Hippocampal formation (tissue), 2 donors: ENCODE data around the gene KRT1.
"Not testable (repeated sequence)": the region's sequence is repeated elsewhere in the genome, so short reads cannot be mapped to it uniquely, and the experiment has no call there.

ENCODE experiments used
- DNase-seq, 2 donors: peaks; one replicate each; lab custom pipeline; 2025; lab: John Stamatoyannopoulos, UW

Gene KRT1

DNA sequence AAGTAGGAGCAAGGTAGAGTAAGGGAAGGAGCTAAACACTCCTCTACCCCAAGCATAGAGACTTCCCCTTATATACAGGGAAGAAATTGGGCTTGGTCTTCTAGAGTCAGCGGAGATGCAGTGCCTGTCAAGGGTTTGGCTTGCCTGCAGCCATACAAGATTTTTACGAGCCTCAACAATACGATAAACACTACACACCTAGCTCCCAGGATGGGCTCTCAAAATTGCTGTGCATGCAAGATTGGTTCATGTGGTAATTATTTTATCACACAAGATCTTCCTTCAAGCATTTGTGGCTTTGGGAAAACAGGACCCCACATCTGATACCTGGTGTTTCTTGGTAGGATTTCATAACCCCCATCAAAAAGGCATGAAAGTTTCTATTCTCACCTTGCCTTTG is at the start of gene KRT1:
TSS of gene KRT1 (minus strand) at position 45 of the 400 bp plus-strand sequence. CDS start 59 bp downstream, outside the sequence.
- DNase-seq, result no peak

DNA sequence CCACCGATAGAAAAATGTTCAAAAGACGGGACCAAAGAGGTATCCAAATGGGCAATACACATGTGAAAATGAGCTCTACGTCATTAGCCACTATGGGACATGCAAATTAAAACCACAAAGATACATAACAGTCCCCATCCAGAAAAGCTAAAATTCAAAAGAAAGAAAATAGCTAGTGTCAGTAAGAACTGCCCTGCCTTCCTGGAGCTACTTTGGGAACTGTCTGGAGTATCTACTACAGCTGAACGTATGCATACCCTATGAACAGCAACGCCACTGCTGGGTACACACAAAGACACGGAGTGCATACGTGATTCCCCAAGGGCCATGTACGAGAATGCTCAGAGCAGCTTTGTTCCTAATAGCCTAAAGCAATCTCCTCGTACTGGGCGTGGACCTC is 48.9 kb upstream of the KRT1 start:
- no peak for DNase-seq

DNA sequence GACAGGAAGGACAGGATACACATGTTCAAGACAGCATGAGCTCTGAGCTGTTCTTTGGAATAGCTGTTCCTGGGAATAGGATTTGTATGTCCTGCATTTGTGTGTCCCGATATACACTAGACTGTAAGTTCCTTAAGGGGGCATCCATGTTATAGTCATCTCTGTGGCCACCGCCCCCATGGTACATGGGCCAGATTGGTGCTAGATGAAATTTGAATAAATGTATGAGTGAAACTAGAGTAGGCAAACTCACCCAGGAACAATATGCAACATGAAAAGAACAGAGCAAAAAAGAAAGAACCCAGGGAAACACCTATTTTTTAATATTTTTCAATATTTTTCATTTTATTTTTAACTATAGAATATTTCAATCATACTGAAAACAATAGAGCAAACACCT is 48.2 kb upstream of the KRT1 start:
- no peak for DNase-seq

DNA sequence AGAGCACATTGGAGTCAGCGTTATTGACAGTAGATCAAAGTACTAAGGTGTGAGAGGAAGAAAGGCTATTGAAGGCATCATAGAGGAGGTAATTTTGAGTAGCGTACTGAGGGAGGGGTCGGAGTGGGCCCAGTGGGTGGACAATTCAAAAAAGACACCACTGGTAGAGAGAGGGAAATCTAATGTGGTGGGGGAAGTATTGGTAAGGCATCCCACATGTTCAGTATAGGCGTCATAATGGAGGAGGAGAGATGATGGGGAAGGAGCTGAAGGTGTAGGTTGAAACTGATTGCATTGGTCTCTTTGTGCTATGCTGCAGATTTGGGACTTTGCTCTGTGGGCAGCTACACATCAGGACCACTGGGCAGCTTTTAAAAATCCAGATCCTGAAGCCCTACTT is 46.8 kb upstream of the KRT1 start:
- DNase-seq, result no peak

DNA sequence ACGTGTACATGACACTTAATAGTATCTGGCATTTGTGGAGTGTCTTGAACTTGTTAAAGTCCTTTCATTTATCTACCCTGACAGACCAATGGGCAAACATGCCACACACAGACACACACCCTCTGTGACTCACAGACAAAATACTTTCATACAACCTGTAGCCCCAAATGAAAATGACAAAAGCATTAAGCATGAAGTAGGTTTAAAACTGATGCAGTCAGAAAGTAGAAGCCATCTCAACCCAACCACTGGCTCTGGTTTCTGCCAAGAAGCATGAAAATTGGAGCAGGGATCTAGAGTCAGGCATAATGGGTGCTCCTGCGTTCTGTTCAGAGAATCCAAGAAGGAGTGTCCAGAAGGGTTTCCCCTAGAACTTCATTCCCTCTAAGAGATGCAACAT is 46.2 kb upstream of the KRT1 start:
- no peak for DNase-seq

DNA sequence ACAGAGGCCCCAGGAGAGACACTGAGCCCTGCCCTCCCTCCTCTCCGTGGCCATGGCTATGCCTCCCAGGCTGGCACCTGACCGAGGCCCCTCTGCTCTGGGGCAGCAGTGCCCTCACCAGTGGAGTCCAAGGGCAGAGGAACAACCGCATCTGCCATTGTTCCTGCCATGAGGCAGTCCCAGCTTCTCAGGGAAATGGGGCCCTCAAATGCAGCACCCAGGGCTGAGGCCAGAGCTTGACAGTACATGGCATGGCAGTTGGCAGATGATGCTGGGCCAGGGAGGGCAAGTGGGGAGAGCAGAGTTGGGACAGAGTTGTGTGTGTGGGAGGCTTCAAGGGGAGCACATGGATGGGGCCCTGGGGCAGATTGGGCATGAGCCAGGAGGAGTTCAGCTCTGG is 44.2 kb upstream of the KRT1 start:
- DNase-seq, result no peak

DNA sequence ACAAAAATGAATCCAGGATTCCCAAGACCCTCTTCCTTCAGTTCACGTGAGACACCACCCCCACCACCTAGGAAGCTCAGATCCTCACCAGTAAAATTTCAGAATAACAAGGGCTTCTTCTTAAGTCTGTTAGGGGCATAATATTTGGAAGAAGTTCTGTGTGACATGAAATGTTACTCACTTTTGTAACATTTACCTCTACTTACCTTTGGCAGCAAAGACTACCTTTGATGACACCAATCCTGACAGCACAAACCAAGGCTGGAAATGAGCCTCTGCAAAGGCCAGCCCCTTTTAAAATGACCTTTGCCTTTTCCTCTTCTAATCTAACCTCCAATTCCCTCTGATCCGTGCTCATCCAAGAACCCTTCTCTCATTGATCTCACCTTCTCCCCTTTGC is 42.5 kb upstream of the KRT1 start:
- DNase-seq, result no peak

DNA sequence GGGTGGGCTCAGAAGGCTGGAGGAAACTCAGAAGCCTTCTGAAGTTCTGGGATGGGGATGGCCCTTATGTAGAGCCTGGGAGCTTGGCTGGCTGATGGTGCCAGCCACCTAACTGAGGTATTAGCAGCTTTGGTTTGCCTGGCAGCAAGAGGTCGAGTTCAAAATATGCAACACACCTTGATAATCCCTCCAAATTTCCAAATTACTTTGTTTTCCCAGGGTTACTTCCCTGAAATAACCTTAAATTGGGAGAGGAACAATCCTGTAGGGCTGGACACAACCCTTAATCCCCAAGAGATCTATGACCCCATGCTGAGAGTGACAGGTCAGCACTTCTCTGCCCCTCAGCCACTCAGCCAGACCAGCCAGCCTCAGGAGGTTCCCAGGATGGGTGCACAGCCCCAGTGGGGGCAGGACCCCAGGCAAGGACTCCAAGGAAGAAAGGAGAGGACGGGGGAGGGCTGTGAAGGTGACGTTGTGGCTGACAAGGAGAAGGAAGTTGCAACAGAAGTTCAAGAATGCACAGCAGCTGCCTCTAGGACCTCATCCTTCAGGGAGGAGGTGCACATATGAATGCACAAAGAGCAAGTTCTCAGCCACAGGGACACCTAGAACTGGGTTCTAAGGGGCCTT is 41.7 kb upstream of the KRT1 start:
- DNase-seq, result no peak

DNA sequence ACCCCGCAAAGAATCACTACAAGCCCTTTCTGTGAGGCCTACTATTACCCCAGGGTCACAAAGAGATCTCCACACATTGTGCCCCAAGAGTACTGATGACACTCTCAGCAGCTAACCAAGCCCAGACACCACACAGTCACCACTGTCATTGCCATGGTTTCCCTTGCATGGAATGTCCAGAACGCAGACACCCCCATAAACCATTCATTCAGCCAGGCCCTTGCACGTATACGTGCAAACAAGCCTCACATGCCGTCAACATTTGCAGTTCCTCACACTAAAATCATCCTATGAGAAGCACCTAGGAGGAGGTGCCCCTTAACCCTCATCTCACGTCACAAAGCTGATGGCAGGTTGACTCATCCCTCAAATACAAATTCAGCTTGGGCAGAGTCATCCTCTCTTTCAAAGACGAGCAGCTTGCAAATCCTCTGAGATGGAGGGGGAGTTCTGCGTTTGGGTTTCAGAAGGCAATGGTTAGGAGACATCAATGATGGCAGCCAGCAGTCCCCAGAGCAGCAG is 40.2 kb upstream of the KRT1 start:
- no peak for DNase-seq

DNA sequence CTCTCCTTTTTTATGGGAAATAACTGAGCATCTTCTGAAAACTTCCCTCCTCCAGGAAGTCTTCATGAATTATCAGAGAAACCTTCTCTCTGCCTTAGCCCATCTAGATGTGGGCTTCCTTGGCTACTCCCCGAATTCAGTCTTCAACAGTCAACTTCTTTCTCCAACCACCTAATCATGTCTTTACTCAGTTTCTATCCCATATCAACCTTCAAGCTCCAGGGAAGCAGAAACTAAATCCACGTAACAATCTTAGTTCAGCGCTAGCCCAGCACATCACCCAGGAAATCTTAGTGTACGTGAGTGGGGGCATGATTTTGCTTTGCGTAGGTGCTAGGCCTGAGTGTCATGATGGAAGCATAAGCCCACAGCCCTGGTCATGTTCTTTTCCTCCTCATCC is 35.9 kb upstream of the KRT1 start:
- no peak for DNase-seq

DNA sequence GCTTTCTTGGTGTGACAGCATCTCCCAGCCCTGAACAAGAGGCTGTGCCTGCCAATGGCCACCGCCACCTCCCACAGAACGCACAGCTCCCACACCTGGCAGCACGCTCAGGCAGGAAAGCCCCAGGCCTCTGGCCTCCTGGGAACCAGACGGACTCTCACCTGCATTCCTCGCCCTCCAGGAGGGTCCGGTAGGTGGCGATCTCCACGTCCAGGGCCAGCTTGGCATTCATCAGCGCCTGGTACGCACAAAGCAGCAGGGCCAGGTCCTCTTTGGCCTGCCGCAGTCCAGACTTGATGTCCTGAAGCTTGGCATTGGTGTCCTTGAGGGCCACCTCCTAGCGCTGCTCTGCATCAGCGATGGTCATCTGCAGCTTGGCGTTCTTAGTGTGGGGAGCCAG is 35.2 kb upstream of the KRT1 start:
- no peak for DNase-seq

DNA sequence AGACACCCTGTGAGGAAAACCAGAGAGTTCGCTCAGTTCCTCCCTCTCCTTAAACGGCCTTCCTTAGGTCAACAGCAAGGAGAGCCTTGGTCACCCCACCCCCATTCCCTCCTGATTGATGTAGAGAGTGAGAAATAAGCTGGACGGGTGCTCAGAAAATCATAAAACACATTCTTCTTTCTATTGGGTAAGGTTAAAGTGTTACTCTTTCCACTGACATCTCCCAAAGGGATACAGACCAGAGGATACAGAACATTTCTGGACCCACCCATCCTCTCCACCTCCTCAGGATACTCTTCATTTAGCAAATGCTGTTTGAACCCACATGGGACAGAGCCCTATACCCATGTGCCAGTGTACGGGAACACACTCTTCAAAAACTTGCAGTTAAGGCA is 34.7 kb upstream of the KRT1 start:
- no peak for DNase-seq

DNA sequence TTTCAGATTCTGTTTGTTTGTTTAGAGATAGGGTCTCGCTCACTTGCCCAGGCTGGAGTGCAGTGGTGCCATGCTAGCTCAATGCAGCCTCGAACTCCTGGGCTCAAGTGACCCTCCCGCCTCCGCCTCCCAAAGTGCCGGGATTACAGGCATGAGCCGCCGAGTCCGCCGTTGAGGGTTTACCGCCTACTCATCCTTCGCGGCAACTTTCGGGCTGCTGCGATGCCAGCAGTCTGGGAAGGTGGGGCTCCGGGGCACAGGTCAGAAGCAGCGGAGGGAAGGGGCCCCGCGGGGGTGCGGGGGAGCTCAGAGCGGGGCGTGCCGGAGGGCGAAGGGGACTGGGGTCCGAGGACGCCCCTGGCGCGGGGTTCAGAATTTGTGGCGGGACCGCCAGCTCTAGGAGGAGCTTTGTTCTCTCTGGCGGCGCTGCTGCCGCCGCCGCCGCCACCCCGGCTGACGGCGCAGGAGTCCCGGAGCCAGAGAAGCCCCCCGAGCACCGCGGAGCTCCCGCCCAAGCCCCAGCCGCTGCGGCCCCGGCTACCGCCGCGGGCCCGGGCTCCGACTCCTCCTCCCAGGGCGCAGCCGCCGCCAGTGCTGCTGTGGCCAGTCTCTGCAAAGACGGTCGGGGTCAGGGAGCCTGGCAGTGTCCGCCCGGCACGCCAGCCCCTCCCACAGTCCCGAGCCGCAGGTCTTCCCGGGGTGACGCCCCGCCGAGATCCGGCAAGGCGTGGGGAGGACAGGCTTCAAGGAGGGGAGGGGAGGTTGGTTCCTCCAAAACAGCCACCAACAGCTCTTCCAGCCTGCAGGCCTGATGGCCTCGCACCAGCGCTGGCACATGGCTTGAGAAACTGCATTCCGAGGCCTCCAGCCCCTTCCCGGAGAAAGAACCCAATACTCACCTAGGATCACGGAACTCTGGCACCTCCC is 34.0 kb upstream of the KRT1 start:
- no peak for DNase-seq

DNA sequence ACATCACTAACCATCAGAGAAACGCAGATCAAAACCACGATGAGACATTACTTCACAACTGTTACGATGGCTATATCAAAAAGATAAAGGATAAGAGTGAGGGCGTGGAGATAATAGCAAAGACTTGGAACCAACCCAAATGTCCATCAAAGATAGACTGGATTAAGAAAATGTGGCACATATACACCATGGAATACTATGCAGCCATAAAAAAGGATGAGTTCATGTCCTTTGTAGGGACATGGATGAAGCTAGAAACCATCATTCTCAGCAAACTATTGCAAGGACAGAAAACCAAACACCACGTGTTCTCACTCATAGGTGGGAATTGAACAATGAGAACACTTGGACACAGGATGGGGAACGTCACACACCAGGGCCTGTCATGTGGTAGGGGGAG is 31.9 kb upstream of the KRT1 start:
- not testable (repeated sequence) for DNase-seq

DNA sequence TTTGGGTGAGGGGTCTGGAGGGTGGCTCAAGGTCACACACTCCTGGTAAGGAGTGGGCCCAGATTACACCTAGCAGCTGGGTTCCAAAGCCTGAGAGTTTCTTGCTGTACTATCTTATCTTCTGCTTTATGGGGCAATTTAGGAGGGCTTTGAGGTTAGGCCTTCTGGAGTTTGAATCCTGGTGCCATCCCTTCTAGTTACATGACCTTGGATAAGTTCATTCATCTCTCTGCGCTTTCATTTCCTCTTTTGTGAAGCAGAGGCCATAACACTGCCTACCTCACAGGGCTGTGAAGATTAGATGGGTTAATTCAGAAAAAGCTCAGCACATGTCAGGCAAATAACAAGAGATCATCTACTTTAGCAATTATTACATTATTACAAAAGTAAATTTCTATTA is 30.5 kb upstream of the KRT1 start:
- no peak for DNase-seq

DNA sequence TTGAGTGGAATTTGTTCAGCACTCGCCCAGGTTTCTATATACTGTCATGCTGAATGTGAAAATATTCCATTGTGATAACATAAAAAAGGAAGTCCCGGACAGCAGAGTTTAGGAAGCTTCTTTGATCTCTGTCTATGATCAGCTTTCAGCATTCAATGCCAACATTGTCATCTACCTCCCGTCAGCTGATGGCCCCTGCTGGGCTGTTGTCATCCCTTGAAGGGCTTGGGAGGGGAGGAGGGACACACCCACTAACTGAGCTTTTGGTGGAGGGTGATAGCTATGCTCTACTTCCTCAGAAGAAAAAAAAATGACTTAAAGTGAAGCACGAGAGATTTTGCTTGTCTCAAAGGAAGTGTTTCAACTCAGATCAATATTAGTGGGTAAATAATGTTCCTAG is 27.8 kb upstream of the KRT1 start:
- no peak for DNase-seq

DNA sequence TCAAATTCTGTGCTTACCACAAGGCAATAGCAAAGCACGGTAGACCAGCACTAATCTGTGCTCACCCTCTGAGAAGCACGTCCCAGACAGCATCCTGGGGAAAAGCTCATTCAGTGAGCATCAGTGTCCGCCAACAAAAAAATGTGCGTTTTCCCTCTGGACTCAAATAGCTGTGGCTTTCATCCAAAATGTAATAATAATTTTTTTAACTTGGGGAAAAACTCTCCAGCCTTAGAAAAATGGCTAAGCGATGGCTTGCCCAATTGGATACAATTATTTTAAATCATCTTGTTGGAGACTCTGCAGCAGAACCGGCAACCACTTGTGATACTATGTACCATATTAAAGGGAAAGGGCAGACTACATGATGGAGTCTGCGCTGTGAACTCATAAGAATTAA is 24.3 kb upstream of the KRT1 start:
- no peak for DNase-seq

DNA sequence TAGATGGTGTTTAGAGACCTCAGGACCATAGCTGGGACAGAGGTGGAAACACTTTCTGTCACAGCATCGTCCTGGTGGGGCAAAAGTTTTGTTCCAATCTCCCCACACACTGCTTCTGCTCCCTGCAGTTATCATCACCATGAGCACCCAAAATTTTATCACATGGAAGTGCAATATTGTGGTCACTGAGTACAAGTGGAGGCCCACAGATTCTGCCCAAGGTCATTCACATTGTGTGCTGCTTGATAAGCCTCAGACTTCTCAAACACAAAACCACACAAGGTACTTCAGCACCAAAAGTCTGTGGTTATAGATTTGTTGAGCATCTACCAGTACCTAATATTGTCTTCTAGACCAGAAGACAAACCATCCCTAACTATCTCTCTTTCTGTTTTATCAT is 23.7 kb upstream of the KRT1 start:
- no peak for DNase-seq

DNA sequence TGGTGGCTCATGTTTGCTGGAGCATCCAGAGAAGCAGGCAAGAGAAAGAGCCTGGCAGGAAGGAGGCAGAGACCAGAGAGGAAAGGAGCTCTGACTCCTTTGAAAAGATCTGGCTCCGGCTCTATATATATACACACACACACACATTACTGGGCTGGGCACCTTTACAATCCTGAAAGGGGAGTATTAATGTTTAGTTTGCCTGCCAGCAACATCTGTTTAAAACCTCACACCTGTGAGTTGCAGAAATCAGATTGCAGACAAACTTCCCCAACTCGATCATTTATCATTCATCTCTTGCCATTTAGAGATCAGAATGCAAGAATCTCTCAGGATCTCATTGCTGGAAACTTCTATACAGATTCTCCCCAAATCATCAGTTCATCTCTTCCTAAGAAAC is 23.2 kb upstream of the KRT1 start, which contains the start of gene KRT77:
TSS of gene KRT77 (minus strand) at position 101 of the 400 bp plus-strand sequence. CDS start at position 11, 90 bp downstream.
- DNase-seq, result no peak

DNA sequence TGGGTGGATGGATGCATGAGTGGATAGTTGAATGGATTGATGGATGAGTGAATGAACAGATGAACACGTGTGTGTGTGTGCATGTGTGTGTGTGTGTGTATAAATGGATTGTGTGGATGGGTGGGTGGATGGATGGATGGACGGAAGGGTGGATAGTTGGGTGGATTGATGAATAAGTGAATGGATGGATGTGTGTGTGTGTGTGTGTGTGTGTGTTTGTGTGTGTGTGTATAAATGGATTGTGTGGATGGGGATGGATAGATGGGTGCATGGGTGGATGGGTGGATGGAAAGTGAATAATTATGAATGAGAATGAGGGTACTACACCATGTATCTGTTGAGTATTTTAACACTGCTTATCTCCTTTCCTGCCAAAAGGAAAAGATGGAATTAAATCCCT is 22.1 kb upstream of the KRT1 start:
- DNase-seq, result no peak

DNA sequence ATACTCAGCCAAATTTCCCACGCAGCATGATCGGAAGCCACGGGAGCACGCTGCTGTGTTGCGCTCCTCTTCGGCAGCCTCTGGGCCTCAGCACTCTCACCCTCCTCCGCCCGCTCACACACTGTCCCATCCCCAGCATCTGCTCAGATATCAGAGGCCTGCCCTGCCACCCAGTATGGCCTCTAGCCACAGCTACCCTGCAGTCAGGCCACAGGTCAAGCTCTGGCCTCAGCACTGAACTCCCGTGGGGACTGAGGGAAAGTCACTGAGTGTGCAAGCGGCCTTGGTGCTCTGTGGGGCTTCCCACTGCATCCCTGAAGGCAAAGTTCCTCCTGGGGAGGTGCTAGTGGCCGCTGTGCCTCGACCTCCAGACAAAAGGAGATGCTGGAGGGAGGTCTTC is 21.1 kb upstream of the KRT1 start:
- no peak for DNase-seq

DNA sequence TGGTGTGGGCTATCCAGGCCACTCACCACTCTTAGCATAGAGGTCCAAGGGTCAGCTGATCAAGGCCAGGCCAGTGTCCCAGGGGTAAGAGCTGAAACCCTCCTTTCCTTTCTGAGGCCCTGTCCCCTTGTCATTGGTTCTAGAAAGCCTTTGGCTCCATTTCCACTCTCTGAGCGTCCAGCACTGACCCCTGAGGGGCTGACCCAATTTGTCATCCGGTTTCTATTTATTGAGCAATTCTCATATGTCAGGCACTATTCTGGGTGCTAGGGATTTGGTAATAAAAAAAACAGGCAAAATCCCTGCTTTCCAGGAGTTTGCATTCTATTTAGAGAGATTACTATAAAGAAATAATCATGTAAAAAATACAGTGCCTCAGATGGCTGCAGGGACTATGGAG is 19.8 kb upstream of the KRT1 start:
- DNase-seq, result no peak

DNA sequence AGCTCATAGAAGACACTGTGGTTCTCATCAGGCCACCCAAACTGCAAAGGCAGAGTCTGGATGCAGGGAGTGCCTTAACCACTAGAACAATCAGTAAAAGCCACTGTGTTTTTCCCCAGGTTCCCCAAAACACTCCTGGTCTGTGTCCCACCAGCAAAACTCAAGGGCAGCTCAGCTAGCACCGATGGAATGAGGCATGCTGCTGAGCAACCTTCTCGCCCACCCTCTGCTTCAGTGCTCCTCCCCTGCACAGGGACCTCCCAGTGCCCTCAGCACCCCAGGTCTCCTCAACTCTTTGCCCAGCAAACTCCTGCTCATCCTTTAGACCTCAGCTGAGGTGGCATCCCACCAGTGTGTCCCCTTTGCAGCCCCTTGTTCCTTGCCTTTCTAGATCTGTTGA is 19.2 kb upstream of the KRT1 start:
- no peak for DNase-seq
